Effector memory CD4-positive, alpha-beta T cell (primary cell): ENCODE results near the gene SLC7A11.

Experiments used
- DNase-seq, 3 donors: peaks; one replicate each; pipeline ENCODE4 v3.0.0-alpha.2; 2020
- H3K27ac ChIP-seq: 2 replicates; pipeline ENCODE4 v1.7.0; 2013; ENCODE audit warnings: mild to moderate bottlenecking, low read length, moderate library complexity; ENCODE audit not compliant: insufficient read depth, poor library complexity, severe bottlenecking
- H3K27me3 ChIP-seq: replicated peaks from 2 replicates; pipeline ENCODE4 v1.7.0; 2013; ENCODE audit warnings: mild to moderate bottlenecking, low read length; ENCODE audit not compliant: insufficient read depth, control insufficient read depth, poor library complexity, severe bottlenecking
- H3K36me3 ChIP-seq: 2 replicates; pipeline ENCODE4 v1.7.0; 2013; ENCODE audit warnings: mild to moderate bottlenecking, low read length, moderate library complexity; ENCODE audit not compliant: control insufficient read depth, insufficient read depth
- H3K4me1 ChIP-seq: 2 replicates; pipeline ENCODE4 v1.7.0; 2013; ENCODE audit warnings: low read length, mild to moderate bottlenecking; ENCODE audit not compliant: control insufficient read depth, insufficient read depth, poor library complexity, severe bottlenecking
- H3K4me3 ChIP-seq: 2 replicates; pipeline ENCODE4 v1.7.0; 2013; ENCODE audit warnings: low read length, low read depth, mild to moderate bottlenecking; ENCODE audit not compliant: insufficient read depth, poor library complexity, severe bottlenecking
- H3K9me3 ChIP-seq: 2 replicates; pipeline ENCODE4 v1.7.0; 2013; ENCODE audit warnings: mild to moderate bottlenecking, low read length, moderate library complexity; ENCODE audit not compliant: control insufficient read depth

The SLC7A11 gene

GRCh38 chr4:138135610-138136009 lies 106.5 kb downstream of the SLC7A11 start:
- H3K4me1 ChIP-seq: no peaks in the 10 kb centered on the region
- H3K27ac ChIP-seq: no peak overlapping the region
- no peaks in the 10 kb centered on the region for H3K27me3 ChIP-seq
- H3K36me3 ChIP-seq: no peaks in the 10 kb centered on the region
- DNase-seq: no peak
- no peaks in the 10 kb centered on the region for H3K9me3 ChIP-seq
- no peak overlapping the region for H3K4me3 ChIP-seq

- H3K4me3 ChIP-seq: no peak overlapping the region
- no peaks in the 10 kb centered on the region for H3K27me3 ChIP-seq
- H3K36me3 ChIP-seq: no peaks in the 10 kb centered on the region
- DNase-seq: no peak
- no peaks in the 10 kb centered on the region for H3K4me1 ChIP-seq
- H3K27ac ChIP-seq: no peak overlapping the region
- no peaks in the 10 kb centered on the region for H3K9me3 ChIP-seq
Observed at GRCh38 chr4:138118270-138118669, 123.9 kb downstream of the SLC7A11 start.

- Histone ChIP-seq H3K36me3 (no peaks in the 10 kb centered on the region), H3K4me3 (no peak overlapping the region), H3K4me1 (no peaks in the 10 kb centered on the region), H3K9me3 (no peaks in the 10 kb centered on the region), H3K27ac (no peak overlapping the region), H3K27me3 (no peaks in the 10 kb centered on the region)
- DNase-seq: no peak
Observed at GRCh38 chr4:138115053-138115452, 127.1 kb downstream of the SLC7A11 start.

GRCh38 chr4:138114434-138114833 lies 127.7 kb downstream of the SLC7A11 start:
- DNase-seq: no peak
- no peaks in the 10 kb centered on the region for H3K4me1 ChIP-seq
- H3K27ac ChIP-seq: no peak overlapping the region

More at GRCh38 chr4:138114434-138114833, 127.7 kb downstream of the SLC7A11 start:
- H3K27me3 ChIP-seq: no peaks in the 10 kb centered on the region
- H3K36me3 ChIP-seq: no peaks in the 10 kb centered on the region
- no peaks in the 10 kb centered on the region for H3K9me3 ChIP-seq
- H3K4me3 ChIP-seq: no peak overlapping the region
